Forelimb muscle (tissue), 1 donor: Measurements from ENCODE around the gene DBNDD1. TPM values are rescaled to one million over a fixed set of nuclear protein-coding genes. Genes with fewer than 3 reads are reported as not detected.

Experiments used
- DNase-seq: peaks from one replicate; pipeline ENCODE4 v3.0.0-alpha.2; 2013; ENCODE audit warnings: low read depth
- polyA plus RNA-seq: library from polyadenylated mRNA; unstranded; fragments of 120-200 nt; gene quantifications from one replicate; pipeline ENCODE4 v1.2.1, GENCODE V29; 2013; ENCODE audit not compliant: insufficient read length

The DBNDD1 gene
- polyA plus RNA-seq, 1 donor: 9.2 TPM

- DNase-seq: no peak
These were observed 56.3 kb downstream of the DBNDD1 start for GRCh38 chr16:89962754-89963498.

DNA sequence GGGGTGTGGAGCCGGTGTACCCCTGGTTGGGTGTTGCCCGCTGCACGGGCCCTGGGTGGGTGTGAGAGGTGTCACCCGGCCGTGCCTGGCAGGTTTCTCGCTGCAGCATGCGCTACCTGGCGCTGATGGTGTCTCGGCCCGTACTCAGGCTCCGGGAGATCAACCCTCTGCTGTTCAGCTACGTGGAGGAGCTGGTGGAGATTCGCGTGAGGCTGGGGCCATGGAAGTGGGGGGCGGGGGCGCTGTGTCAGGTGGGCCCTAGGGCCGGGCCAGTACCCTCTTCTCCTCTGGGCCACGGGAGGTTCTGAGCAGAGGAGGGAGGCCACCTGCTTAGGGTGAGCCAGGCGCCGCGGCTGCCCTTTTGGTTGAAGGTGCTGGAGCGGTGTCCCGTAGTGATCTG lies 57.3 kb downstream of the DBNDD1 start:
- no peak for DNase-seq

- DNase-seq: no peak
These were observed 58.3 kb downstream of the DBNDD1 start for GRCh38 chr16:89960966-89961365.

- DNase-seq: no peak
These were observed 60.7 kb downstream of the DBNDD1 start for GRCh38 chr16:89958596-89958995.

DNA sequence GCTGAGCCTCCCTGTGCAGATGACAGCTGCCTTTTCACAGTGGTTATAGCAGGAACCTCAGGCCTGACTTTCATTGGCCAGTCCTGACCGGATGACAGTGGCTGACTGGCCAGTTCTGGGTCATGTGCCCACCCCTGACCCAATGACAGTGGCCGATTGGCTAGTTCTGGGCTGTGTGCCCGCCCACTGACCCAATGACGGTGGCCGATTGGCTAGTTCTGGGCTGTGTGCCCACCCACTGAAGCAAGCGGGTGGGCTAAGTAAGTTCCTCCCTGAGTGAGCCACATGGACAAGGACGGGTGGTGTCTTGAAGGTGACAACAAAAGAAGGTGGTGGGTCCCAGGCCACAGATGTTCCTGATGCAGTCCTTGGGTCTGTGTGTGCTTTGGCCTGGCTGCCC lies 61.2 kb downstream of the DBNDD1 start:
- no peak for DNase-seq

DNA sequence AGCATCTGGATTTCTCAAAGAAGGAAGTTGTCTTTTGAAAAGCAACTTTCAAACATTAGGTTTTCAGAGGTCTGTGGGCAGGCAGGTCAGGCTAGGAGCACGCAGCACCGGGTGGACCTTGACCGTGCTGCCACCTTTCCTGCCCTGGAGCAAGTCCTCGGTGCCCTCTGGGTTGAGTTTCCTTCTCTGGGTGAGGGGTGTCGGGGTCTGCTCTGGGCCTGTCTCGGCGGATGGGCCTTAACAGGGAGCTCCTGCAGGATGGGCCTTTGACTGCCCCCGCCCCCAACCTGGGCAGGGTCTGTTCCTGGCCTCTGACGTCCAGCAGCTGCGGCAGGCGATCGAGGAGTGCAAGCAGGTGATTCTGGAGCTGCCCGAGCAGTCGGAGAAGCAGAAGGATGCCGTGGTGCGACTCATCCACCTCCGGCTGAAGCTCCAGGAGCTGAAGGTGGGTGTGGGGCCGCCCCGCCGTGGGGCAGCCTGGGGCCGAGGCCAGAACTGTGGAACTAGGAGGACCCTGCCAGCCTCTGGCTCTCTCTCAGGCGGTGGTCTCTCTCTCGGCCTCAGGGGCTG lies 62.0 kb downstream of the DBNDD1 start:
- no peak for DNase-seq

DNA sequence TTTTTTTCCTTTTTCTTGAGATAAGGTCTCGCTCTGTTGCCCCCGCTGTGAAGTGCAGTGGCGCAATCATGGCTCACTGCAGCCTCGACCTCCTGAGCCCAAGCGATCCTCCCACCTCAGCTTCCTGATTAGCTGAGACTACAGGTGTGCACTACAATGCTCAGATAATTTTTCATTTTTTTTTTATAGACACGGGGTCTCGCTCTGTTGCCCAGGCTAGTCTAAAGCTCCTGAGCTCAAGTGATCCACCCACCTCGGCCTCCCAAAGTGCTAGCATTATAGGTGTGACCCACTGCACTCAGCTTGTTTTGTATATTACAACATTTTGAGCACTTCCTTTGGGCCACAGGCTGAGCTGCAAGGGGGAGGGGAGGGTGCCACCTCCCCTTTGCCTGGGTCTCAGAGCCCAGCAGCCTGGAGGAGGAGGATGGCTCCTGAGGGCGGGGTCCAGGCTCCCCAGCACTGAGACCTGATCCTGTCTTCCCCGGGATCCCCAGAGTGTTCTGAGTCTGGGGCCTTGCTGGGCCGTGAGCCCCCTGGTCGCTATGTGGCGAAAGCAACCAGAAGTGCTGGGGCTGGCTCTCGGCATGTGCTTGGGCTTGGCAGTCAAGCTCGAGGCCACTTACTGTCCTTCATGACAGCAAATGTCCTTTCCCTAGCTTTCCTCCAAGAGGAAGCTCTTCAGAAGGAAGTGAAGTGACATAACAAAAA lies 62.6 kb downstream of the DBNDD1 start:
- no peak for DNase-seq

- no peak for DNase-seq
These were observed 64.1 kb downstream of the DBNDD1 start for GRCh38 chr16:89955001-89955685.

Other genes with a start within 250 kb of the DBNDD1 start
- 11.1 TPM for gene FANCA, start 202.8 kb downstream of the DBNDD1 start, polyA plus RNA-seq
- 2.5 TPM for gene SPIRE2, start 191.0 kb downstream of the DBNDD1 start, polyA plus RNA-seq
- gene TCF25, start 145.9 kb downstream of the DBNDD1 start, polyA plus RNA-seq: 100 TPM
- gene MC1R, start 100.6 kb downstream of the DBNDD1 start, polyA plus RNA-seq: 2.2 TPM
- 6.1 TPM for gene TUBB3, start 96.1 kb downstream of the DBNDD1 start, polyA plus RNA-seq
- gene DEF8, start 70.7 kb downstream of the DBNDD1 start, polyA plus RNA-seq: 32.9 TPM
- gene PRDM7, start 57.9 kb upstream of the DBNDD1 start, polyA plus RNA-seq: not detected